Measurements from ENCODE around the gene NSMCE3.

DNA sequence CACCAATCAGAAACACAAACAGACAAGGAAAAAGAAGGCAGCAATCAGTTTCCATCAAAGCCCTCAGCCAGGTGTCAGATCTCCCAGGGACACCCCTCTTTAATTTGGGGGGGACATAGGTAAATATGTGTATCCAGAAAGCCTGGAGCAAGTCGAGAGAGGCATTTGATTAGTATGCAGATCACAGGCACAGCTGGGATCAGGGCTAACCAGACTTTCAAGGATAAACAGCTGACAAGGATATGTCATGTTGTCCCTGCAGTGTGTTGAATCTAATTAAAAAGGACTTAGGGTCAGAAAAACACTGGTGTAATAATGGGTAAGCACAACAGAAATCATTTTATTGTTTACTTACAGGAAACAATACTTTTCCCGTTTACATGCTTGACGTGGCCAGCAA lies 30.2 kb downstream of the NSMCE3 start:
- TF ChIP-seq, protein P1, sequence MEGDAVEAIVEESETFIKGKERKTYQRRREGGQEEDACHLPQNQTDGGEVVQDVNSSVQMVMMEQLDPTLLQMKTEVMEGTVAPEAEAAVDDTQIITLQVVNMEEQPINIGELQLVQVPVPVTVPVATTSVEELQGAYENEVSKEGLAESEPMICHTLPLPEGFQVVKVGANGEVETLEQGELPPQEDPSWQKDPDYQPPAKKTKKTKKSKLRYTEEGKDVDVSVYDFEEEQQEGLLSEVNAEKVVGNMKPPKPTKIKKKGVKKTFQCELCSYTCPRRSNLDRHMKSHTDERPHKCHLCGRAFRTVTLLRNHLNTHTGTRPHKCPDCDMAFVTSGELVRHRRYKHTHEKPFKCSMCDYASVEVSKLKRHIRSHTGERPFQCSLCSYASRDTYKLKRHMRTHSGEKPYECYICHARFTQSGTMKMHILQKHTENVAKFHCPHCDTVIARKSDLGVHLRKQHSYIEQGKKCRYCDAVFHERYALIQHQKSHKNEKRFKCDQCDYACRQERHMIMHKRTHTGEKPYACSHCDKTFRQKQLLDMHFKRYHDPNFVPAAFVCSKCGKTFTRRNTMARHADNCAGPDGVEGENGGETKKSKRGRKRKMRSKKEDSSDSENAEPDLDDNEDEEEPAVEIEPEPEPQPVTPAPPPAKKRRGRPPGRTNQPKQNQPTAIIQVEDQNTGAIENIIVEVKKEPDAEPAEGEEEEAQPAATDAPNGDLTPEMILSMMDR (IDR thresholded peaks at IDR 0.05), result no peak
- TF ChIP-seq EZH2phosphoT487 (IDR thresholded peaks at IDR 0.05) (no peak), EZH2 (IDR thresholded peaks at IDR 0.05) (no peak)

Measured in neural progenitor cell (in vitro differentiated cells).